Measurements from ENCODE around the gene MED31. TPM values are rescaled to one million over a fixed set of nuclear protein-coding genes. Genes with fewer than 3 reads are reported as not detected.
"Not testable (repeated sequence)": the region's sequence is repeated elsewhere in the genome, so short reads cannot be mapped to it uniquely, and the experiment has no call there.

The MED31 gene
- total RNA-seq, 1 experiment from 2014 or later: 18.8 TPM

DNA sequence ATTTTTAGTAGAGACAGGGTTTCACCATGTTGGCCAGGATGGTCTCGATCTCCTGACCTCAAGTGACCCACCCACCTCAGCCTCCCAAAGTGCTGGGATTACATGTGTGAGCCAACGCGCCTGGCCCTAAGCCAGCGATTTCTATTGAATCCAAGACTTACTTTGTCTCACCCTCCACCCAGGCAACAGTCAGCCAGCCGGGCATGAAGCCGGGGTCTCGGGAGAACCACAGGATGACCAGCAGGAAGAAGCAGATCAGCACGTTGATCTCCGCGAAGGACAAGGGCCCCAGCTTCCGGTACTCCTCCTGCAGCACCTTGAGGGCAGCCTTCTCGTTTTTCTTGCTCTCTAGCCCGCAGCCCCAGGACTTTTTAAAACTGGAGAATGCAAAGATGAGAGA is 44.2 kb upstream of the MED31 start:
- H3K27me3 ChIP-seq (ENCODE audit: low read length): no peaks in the 10 kb centered on the region
- no peaks in the 10 kb centered on the region for H3K9me3 ChIP-seq (ENCODE audit: low read length)
- H3K4me2 ChIP-seq (ENCODE audit: low read length): no peak overlapping the region
- no peak for DNase-seq
- no TSS peak for BruUV-seq (replicated peaks)
- H4K20me1 ChIP-seq (ENCODE audit: low read length): no peaks in the 10 kb centered on the region
- no peaks in the 10 kb centered on the region for H3K79me2 ChIP-seq (ENCODE audit: low read length)
- no peaks in the 10 kb centered on the region for H3F3A ChIP-seq (ENCODE audit: low read length, unreplicated experiment)
- no peak overlapping the region for H2AFZ ChIP-seq (ENCODE audit: low read length)
- ATAC-seq: no peak
- H3K4me1 ChIP-seq (ENCODE audit: insufficient read depth, low read length): no peaks in the 10 kb centered on the region
- H3K27ac ChIP-seq (ENCODE audit: low read length): no peak overlapping the region
- H3K36me3 ChIP-seq (ENCODE audit: low read depth, low read length): no peaks in the 10 kb centered on the region
- ChIA-PET CTCF (no interaction called here), POLR2A (ENCODE audit: unreplicated experiment) (no interaction called here)
- H3K9me2 ChIP-seq (replicated peaks; ENCODE audit: low read length): no peaks in the 10 kb centered on the region
- TF ChIP-seq, protein P1, sequence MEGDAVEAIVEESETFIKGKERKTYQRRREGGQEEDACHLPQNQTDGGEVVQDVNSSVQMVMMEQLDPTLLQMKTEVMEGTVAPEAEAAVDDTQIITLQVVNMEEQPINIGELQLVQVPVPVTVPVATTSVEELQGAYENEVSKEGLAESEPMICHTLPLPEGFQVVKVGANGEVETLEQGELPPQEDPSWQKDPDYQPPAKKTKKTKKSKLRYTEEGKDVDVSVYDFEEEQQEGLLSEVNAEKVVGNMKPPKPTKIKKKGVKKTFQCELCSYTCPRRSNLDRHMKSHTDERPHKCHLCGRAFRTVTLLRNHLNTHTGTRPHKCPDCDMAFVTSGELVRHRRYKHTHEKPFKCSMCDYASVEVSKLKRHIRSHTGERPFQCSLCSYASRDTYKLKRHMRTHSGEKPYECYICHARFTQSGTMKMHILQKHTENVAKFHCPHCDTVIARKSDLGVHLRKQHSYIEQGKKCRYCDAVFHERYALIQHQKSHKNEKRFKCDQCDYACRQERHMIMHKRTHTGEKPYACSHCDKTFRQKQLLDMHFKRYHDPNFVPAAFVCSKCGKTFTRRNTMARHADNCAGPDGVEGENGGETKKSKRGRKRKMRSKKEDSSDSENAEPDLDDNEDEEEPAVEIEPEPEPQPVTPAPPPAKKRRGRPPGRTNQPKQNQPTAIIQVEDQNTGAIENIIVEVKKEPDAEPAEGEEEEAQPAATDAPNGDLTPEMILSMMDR (conservative IDR thresholded peaks at IDR 0.05; ENCODE audit: low read depth, low read length): no peak
- TF ChIP-seq EZH2 (IDR thresholded peaks at IDR 0.05; ENCODE audit: low read length, unreplicated experiment): no peak
- TF ChIP-seq EZH2phosphoT487 (IDR thresholded peaks at IDR 0.05; ENCODE audit: borderline replicate concordance, low read length): no peak
- intact Hi-C loops (cut with micrococcal nuclease): no loop called here
- no peak overlapping the region for H3K9ac ChIP-seq (ENCODE audit: low read length)
- H3K4me3 ChIP-seq (ENCODE audit: low read length): no peak overlapping the region

DNA sequence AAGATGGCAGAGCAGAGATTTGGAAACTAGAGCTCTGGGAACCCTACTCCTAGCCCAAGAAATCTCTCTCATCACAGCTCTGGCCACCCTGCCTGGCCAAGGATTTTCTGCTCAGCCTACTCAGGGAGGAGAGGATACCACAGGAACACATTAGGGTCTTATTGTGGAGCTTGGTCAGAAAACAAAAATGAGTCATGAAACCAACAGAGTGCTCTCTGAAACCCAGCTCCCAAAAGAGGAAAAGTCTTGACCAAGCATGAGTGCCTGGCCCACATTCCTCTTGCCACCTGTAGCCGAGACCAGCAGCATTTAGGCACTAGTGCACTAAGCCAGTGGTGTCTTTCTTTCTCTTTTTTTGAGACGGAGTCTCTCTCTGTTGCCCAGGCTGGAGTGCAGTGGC is 43.6 kb upstream of the MED31 start:
- CTCF ChIA-PET: no interaction called here
- DNase-seq (no peak), ATAC-seq (no peak)
- Histone ChIP-seq H4K20me1 (ENCODE audit: low read length) (no peaks in the 10 kb centered on the region), H2AFZ (ENCODE audit: low read length) (no peak overlapping the region), H3K9me3 (ENCODE audit: low read length) (no peaks in the 10 kb centered on the region), H3K79me2 (ENCODE audit: low read length) (no peaks in the 10 kb centered on the region), H3K4me1 (ENCODE audit: insufficient read depth, low read length) (no peaks in the 10 kb centered on the region), H3K4me2 (ENCODE audit: low read length) (no peak overlapping the region), H3F3A (ENCODE audit: low read length, unreplicated experiment) (no peaks in the 10 kb centered on the region), H3K9me2 (replicated peaks; ENCODE audit: low read length) (no peaks in the 10 kb centered on the region), H3K27me3 (ENCODE audit: low read length) (no peaks in the 10 kb centered on the region), H3K9ac (ENCODE audit: low read length) (no peak overlapping the region), H3K36me3 (ENCODE audit: low read depth, low read length) (no peaks in the 10 kb centered on the region), H3K27ac (ENCODE audit: low read length) (no peak overlapping the region), H3K4me3 (ENCODE audit: low read length) (no peak overlapping the region)
- POLR2A ChIA-PET (ENCODE audit: unreplicated experiment): no interaction called here
- TF ChIP-seq EZH2 (IDR thresholded peaks at IDR 0.05; ENCODE audit: low read length, unreplicated experiment) (no peak), EZH2phosphoT487 (IDR thresholded peaks at IDR 0.05; ENCODE audit: borderline replicate concordance, low read length) (no peak)
- intact Hi-C loops (cut with micrococcal nuclease): no loop called here
- no TSS peak for BruUV-seq (replicated peaks)

DNA sequence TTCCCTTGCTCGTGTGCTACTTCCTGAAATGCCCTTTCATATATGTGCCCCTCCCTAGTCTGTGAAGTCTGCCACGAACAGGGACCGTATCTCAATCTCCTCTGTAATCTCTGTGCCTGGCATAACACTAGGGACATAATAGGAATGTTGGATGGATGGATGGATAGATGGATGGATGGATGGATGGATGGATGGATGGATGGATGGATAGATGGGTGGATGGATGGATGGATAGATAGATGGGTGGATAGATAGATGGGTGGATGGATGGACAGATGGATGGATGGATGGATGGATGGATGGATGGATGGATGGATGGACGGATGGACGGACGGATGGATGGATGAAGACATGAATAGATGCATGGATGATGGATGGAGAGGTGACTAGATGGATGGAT is 40.6 kb upstream of the MED31 start:
- H3K9ac ChIP-seq (ENCODE audit: low read length); H3K9me2 ChIP-seq (replicated peaks; ENCODE audit: low read length); H3F3A ChIP-seq (ENCODE audit: low read length, unreplicated experiment); H3K79me2 ChIP-seq (ENCODE audit: low read length); H2AFZ ChIP-seq (ENCODE audit: low read length); H3K27ac ChIP-seq (ENCODE audit: low read length); BruUV-seq (replicated peaks); CTCF ChIA-PET; H3K4me2 ChIP-seq (ENCODE audit: low read length); intact Hi-C loops (cut with micrococcal nuclease); POLR2A ChIA-PET (ENCODE audit: unreplicated experiment); H3K4me3 ChIP-seq (ENCODE audit: low read length); H3K9me3 ChIP-seq (ENCODE audit: low read length); H3K36me3 ChIP-seq (ENCODE audit: low read depth, low read length); H3K27me3 ChIP-seq (ENCODE audit: low read length); H4K20me1 ChIP-seq (ENCODE audit: low read length); ATAC-seq; H3K4me1 ChIP-seq (ENCODE audit: insufficient read depth, low read length); DNase-seq: not testable (repeated sequence)

DNA sequence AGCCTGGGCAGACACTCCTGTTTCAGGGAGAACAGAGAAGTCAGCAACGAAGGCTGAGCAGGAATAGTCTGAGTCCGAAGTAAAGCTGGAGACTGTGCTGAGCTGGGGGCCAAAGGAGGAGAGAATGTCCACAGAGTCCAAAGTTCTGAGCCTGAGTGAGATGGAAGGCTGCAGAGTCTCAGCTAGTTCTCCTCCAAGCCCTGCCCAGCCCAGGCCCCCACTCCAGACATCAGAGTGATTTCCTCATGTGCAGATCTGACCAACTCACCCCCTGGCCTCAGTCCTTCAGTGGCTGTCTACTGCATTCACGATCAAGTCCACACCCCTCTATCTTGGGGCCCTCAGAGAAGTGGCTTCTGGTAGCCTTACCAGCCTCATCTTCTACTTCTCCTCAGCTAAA is 40.1 kb upstream of the MED31 start:
- Histone ChIP-seq H2AFZ (ENCODE audit: low read length) (no peak overlapping the region), H3K9me2 (replicated peaks; ENCODE audit: low read length) (no peaks in the 10 kb centered on the region), H3K4me2 (ENCODE audit: low read length) (no peak overlapping the region), H3K27me3 (ENCODE audit: low read length) (no peaks in the 10 kb centered on the region), H3K36me3 (ENCODE audit: low read depth, low read length) (no peaks in the 10 kb centered on the region), H3K4me1 (ENCODE audit: insufficient read depth, low read length) (no peaks in the 10 kb centered on the region), H4K20me1 (ENCODE audit: low read length) (no peaks in the 10 kb centered on the region), H3K9me3 (ENCODE audit: low read length) (no peaks in the 10 kb centered on the region), H3F3A (ENCODE audit: low read length, unreplicated experiment) (no peaks in the 10 kb centered on the region), H3K79me2 (ENCODE audit: low read length) (no peaks in the 10 kb centered on the region), H3K4me3 (ENCODE audit: low read length) (no peak overlapping the region), H3K27ac (ENCODE audit: low read length) (no peak overlapping the region), H3K9ac (ENCODE audit: low read length) (no peak overlapping the region)
- no TSS peak for BruUV-seq (replicated peaks)
- intact Hi-C loops (cut with micrococcal nuclease): no loop called here
- POLR2A ChIA-PET (ENCODE audit: unreplicated experiment): no interaction called here
- ATAC-seq (no peak), DNase-seq (no peak)
- TF ChIP-seq, protein P1 (conservative IDR thresholded peaks at IDR 0.05; ENCODE audit: low read depth, low read length): no peak
- TF ChIP-seq EZH2 (IDR thresholded peaks at IDR 0.05; ENCODE audit: low read length, unreplicated experiment): no peak
- no peak for TF ChIP-seq EZH2phosphoT487 (IDR thresholded peaks at IDR 0.05; ENCODE audit: borderline replicate concordance, low read length)
- CTCF ChIA-PET: no interaction called here

Measured in PC-3 (cell line).